H1 (cell line): ENCODE results near the gene NCL. TPM values are rescaled to one million over a fixed set of nuclear protein-coding genes. Genes with fewer than 3 reads are reported as not detected.

ENCODE experiments used
- CTCF ChIA-PET: fragments of 300-600 bp; sonication (Branson Sonifier 250); formaldehyde crosslinking; loops from one replicate; lab custom pipeline; 2021; ENCODE audit not compliant: partially characterized antibody; lab: Charles Lee
- POLR2A ChIA-PET: fragments of 300-600 bp; sonication (Branson Sonifier 250); formaldehyde crosslinking; loops from one replicate; lab custom pipeline; 2021; ENCODE audit warnings: inconsistent platforms; ENCODE audit not compliant: partially characterized antibody; lab: Charles Lee
- DNase-seq, 2 experiments: peaks; one replicate each; pipeline versions ENCODE4 v3.0.0 to v3.0.0-alpha.2; 2010 to 2022; ENCODE audit warnings: low spot score in 2 of 2, low read depth in 1 of 2, mixed read lengths in 1 of 2
- FAIRE-seq: peaks from 2 replicates; lab custom pipeline; 2011; peaks lifted over from hg19 to GRCh38; lab: Jason Lieb, UNC
- H2AFZ ChIP-seq: 2 replicates; pipeline ENCODE4 v1.8.1; 2012; ENCODE audit warnings: low read length, inconsistent platforms
- H2AK5ac ChIP-seq: 2 replicates; pipeline ENCODE4 v1.6.1; 2013; ENCODE audit warnings: low read depth, low read length
- H2BK120ac ChIP-seq: replicated peaks from 2 replicates; pipeline ENCODE3; 2013; ENCODE audit warnings: low read depth, low read length, inconsistent platforms
- H2BK12ac ChIP-seq: 2 replicates; pipeline ENCODE4 v1.6.1; 2013; ENCODE audit warnings: low read depth, low read length
- H2BK15ac ChIP-seq: 2 replicates; pipeline ENCODE4 v1.6.1; 2013; ENCODE audit warnings: low read length
- H2BK20ac ChIP-seq: 2 replicates; pipeline ENCODE4 v1.6.1; 2013; ENCODE audit warnings: low read length
- H2BK5ac ChIP-seq: 2 replicates; pipeline ENCODE4 v1.6.1; 2013; ENCODE audit warnings: low read depth, low read length
- H3K14ac ChIP-seq: 2 replicates; pipeline ENCODE4 v1.6.1; 2013; ENCODE audit warnings: inconsistent platforms; ENCODE audit not compliant: insufficient read length
- H3K18ac ChIP-seq: 2 replicates; pipeline ENCODE4 v1.6.1; 2013; ENCODE audit warnings: low read length; ENCODE audit errors: extremely low read depth
- H3K23ac ChIP-seq: 2 replicates; pipeline ENCODE4 v1.6.1; 2013; ENCODE audit warnings: inconsistent platforms; ENCODE audit not compliant: insufficient read length
- H3K23me2 ChIP-seq: 2 replicates; pipeline ENCODE4 v1.6.1; 2013; ENCODE audit warnings: low read depth, low read length
- H3K27ac ChIP-seq: 2 replicates; pipeline ENCODE4 v1.6.1; 2011; ENCODE audit warnings: low read depth, low read length, inconsistent platforms
- H3K27me3 ChIP-seq, 4 experiments: replicated peaks in 1 of 4; 1 replicate in 1 of 4; 2 replicates in 3 of 4; pipeline versions ENCODE4 v1.6.1 to v1.8.1; 2011 to 2013; ENCODE audit warnings: low read length in 3 of 4, mild to moderate bottlenecking in 3 of 4, inconsistent platforms in 2 of 4, mixed read lengths in 2 of 4, moderate library complexity in 1 of 4; ENCODE audit not compliant: control insufficient read depth in 3 of 4, insufficient read depth in 3 of 4; ENCODE audit errors: extremely low read depth in 1 of 4
- H3K36me3 ChIP-seq, 4 experiments: 2 replicates each; pipeline versions ENCODE4 v1.6.1 to v1.8.1; 2011 to 2013; ENCODE audit warnings: mild to moderate bottlenecking in 4 of 4, low read length in 3 of 4, moderate library complexity in 2 of 4, control low read depth in 1 of 4, inconsistent platforms in 1 of 4; ENCODE audit not compliant: insufficient read depth in 4 of 4, control insufficient read depth in 2 of 4
- H3K4ac ChIP-seq: replicated peaks from 2 replicates; pipeline ENCODE3; 2013; ENCODE audit warnings: low read length, low read depth, mixed read lengths, inconsistent platforms; ENCODE audit not compliant: insufficient read length
- H3K4me1 ChIP-seq, 4 experiments: replicated peaks in 1 of 4; 1 replicate in 1 of 4; 2 replicates in 3 of 4; pipeline versions ENCODE4 v1.6.1 to v1.8.1; 2011 to 2013; ENCODE audit warnings: low read length in 3 of 4, inconsistent platforms in 2 of 4, mixed read lengths in 1 of 4; ENCODE audit not compliant: insufficient read depth in 4 of 4, control insufficient read depth in 3 of 4
- H3K4me2 ChIP-seq, 2 experiments: 2 replicates each; pipeline versions ENCODE4 v1.6.1 to v1.8.1; 2011 to 2013; ENCODE audit warnings: low read depth in 2 of 2, low read length in 2 of 2, control low read depth in 1 of 2, inconsistent platforms in 1 of 2, mild to moderate bottlenecking in 1 of 2; ENCODE audit not compliant: insufficient read depth in 1 of 2
- H3K4me3 ChIP-seq, 4 experiments: fragments of 200-600, 300-600 bp in 1 of 4; sonication (generic), shearing (Covaris generic), sonication (Bioruptor Twin) in 1 of 4; 2 replicates each; pipeline versions ENCODE4 v1.5.1 to v1.8.1; 2011 to 2016; ENCODE audit warnings: low read length in 4 of 4, low read depth in 3 of 4, control low read depth in 2 of 4, inconsistent platforms in 2 of 4, mild to moderate bottlenecking in 2 of 4, mixed read lengths in 1 of 4, moderate library complexity in 1 of 4; ENCODE audit not compliant: insufficient read depth in 2 of 4; ENCODE audit errors: extremely low read depth in 1 of 4
- H3K56ac ChIP-seq: replicated peaks from 2 replicates; pipeline ENCODE3; 2013; ENCODE audit warnings: low read depth, mild to moderate bottlenecking, mixed read lengths, low read length, inconsistent platforms; ENCODE audit not compliant: insufficient read length
- H3K79me1 ChIP-seq: 2 replicates; pipeline ENCODE4 v1.6.1; 2013; ENCODE audit warnings: low read depth, low read length, control low read depth
- H3K79me2 ChIP-seq, 2 experiments: 2 replicates each; pipeline versions ENCODE4 v1.6.1 to v1.8.1; 2012 to 2013; ENCODE audit warnings: low read length in 2 of 2, mild to moderate bottlenecking in 2 of 2, inconsistent platforms in 1 of 2; ENCODE audit not compliant: insufficient read depth in 2 of 2, control insufficient read depth in 1 of 2
- H3K9ac ChIP-seq, 4 experiments: replicated peaks in 1 of 4; 1 replicate in 1 of 4; 2 replicates in 3 of 4; pipeline versions ENCODE4 v1.6.1 to v1.8.1; 2011 to 2013; ENCODE audit warnings: low read depth in 3 of 4, low read length in 3 of 4, control low read depth in 2 of 4, mild to moderate bottlenecking in 2 of 4, moderate library complexity in 2 of 4, inconsistent platforms in 1 of 4; ENCODE audit errors: extremely low read depth in 1 of 4
- H3K9me3 ChIP-seq, 2 experiments: 2 replicates each; pipeline versions ENCODE4 v1.6.1 to v1.8.1; 2012 to 2013; ENCODE audit warnings: mild to moderate bottlenecking in 2 of 2, moderate library complexity in 2 of 2, control low read depth in 1 of 2, inconsistent platforms in 1 of 2, low read depth in 1 of 2, low read length in 1 of 2, mixed read lengths in 1 of 2; ENCODE audit not compliant: insufficient read depth in 2 of 2
- H4K20me1 ChIP-seq, 2 experiments: replicated peaks in 1 of 2; 2 replicates each; pipeline versions ENCODE3 to v1.8.1; 2011 to 2013; ENCODE audit warnings: inconsistent platforms in 2 of 2, low read length in 2 of 2, mild to moderate bottlenecking in 1 of 2; ENCODE audit not compliant: insufficient read depth in 2 of 2, control insufficient read depth in 1 of 2
- H4K5ac ChIP-seq: 2 replicates; pipeline ENCODE4 v1.6.1; 2013; ENCODE audit warnings: low read length, low read depth, mixed read lengths, inconsistent platforms; ENCODE audit not compliant: insufficient read length
- H4K8ac ChIP-seq: 2 replicates; pipeline ENCODE4 v1.8.0; 2013; ENCODE audit warnings: mild to moderate bottlenecking, moderate library complexity, low read length, inconsistent platforms; ENCODE audit not compliant: insufficient read depth; ENCODE audit errors: extremely low read depth
- H4K91ac ChIP-seq: replicated peaks from 2 replicates; pipeline ENCODE3; 2013; ENCODE audit warnings: low read length, mixed read lengths, inconsistent platforms; ENCODE audit not compliant: insufficient read length
- JUN ChIP-seq: IDR thresholded peaks from 2 replicates; pipeline ENCODE4 v1.6.1; 2011; ENCODE audit warnings: low read depth, mild to moderate bottlenecking, improper control_type of control experiment, low read length
- WGBS, 2 experiments: shearing (Covaris generic) in 1 of 2; methylation state at CpG; one replicate each; pipeline versions ENCODE4 v1.1.6 to v1.1.7; 2013 to 2015; ENCODE audit warnings: low lambda C conversion rate in 2 of 2, mixed read lengths in 2 of 2, inconsistent platforms in 1 of 2, low coverage in 1 of 2, missing lambda C conversion rate in 1 of 2; ENCODE audit not compliant: insufficient replicate concordance in 2 of 2, insufficient coverage in 1 of 2, insufficient read length in 1 of 2; ENCODE audit errors: extremely low coverage in 1 of 2, missing lambda C conversion rate in 1 of 2; 5-methylcytosine and 5-hydroxymethylcytosine counted together
- polyA plus RNA-seq, 7 experiments: library from polyadenylated mRNA; depleted of rRNA in 3 of 7; stranded (reverse) in 5 of 7; unstranded in 2 of 7; fragments of >200 nt in 5 of 7; fragments of 200-250 nt in 2 of 7; gene quantifications; 1 replicate in 5 of 7; 2 replicates in 1 of 7; 4 replicates in 1 of 7; pipeline versions ENCODE4 v1.2.1 to v1.2.3, GENCODE V29; 2011 to 2013; ENCODE audit warnings: missing spikeins in 2 of 7, mixed read lengths in 2 of 7
- total RNA-seq: library from RNA; stranded (reverse); fragmentation: NEBNext Ultra II Directional; extraction: Animal tissue kit (Norgen Biotek cat#: 25700); gene quantifications from 2 replicates; pipeline ENCODE4 v1.2.1, GENCODE V29; 2021

NCL gene
- total and polyA plus RNA-seq, 2 of the 8 experiments (the other 6 are each of a cell fraction or from before 2014, with no cell fraction given): 61.2 to 1,478 TPM

- no peaks in the 10 kb centered on the region for H4K20me1 ChIP-seq
- H3K79me2 ChIP-seq: no peaks in the 10 kb centered on the region
- H4K91ac ChIP-seq: no peak overlapping the region
- DNase-seq (no peak), FAIRE-seq (no peak)
- no peak overlapping the region for H3K9ac ChIP-seq
- ChIA-PET POLR2A (interaction anchor here (2.0 to 18.4 kb wide), 2 partner anchors 9 to 17 kb away, joined by 6 to 364 read pairs; partner anchors contain the start of gene NCL), CTCF (interaction anchor here (2.0 kb wide), 1 partner anchor 10 kb away, joined by 6 read pairs; no protein-coding TSS in a partner anchor)
- H3K9me3 ChIP-seq: no peaks in the 10 kb centered on the region
- H2BK120ac ChIP-seq: no peak overlapping the region
- H4K8ac ChIP-seq: no peak overlapping the region
- H3K79me1 ChIP-seq: no peaks in the 10 kb centered on the region
- H3K27ac ChIP-seq: no peak overlapping the region
- no peaks in the 10 kb centered on the region for H3K27me3 ChIP-seq
- H3K4me2 ChIP-seq: no peak overlapping the region
- no peak overlapping the region for H2AFZ ChIP-seq
- H3K4me1 ChIP-seq: 0 out of 7 replicates have a peak, but pooled peaks cover 0 to 2% (median under 1%) of the 10 kb centered on the region in 4 experiments
- no peak overlapping the region for H2BK5ac ChIP-seq
- H3K4me3 ChIP-seq: no peak overlapping the region
- H2BK20ac ChIP-seq: no peak overlapping the region
- no peak for TF ChIP-seq JUN
- 98% methylated on average over 3 of the region's 3 CpGs; no CpG with 5 or more reads in 1 of the 2 experiments for WGBS, 2 experiments
- H4K5ac ChIP-seq: no peak overlapping the region
- H3K56ac ChIP-seq: no peak overlapping the region
- no peak overlapping the region for H3K14ac ChIP-seq
- no peak overlapping the region for H2AK5ac ChIP-seq
- no peak overlapping the region for H3K18ac ChIP-seq
- no peak overlapping the region for H3K23ac ChIP-seq
- H3K4ac ChIP-seq: no peak overlapping the region
- H3K23me2 ChIP-seq: no peaks in the 10 kb centered on the region
- no peak overlapping the region for H2BK15ac ChIP-seq
- H2BK12ac ChIP-seq: no peak overlapping the region
- H3K36me3 ChIP-seq: no peaks in the 10 kb centered on the region
Observed at GRCh38 chr2:231472816-231473215, 8.5 kb upstream of the NCL start.
